IPS-15b (cell line): ENCODE results near the gene PCDHGA5.
"Not testable (repeated sequence)": the region's sequence is repeated elsewhere in the genome, so short reads cannot be mapped to it uniquely, and the experiment has no call there.

ENCODE experiments used
- H3K27me3 ChIP-seq: one replicate; pipeline ENCODE4 v1.6.1; 2013; ENCODE audit warnings: low read length; ENCODE audit not compliant: control insufficient read depth, insufficient read depth
- H3K36me3 ChIP-seq: one replicate; pipeline ENCODE4 v1.6.1; 2013; ENCODE audit warnings: low read length; ENCODE audit not compliant: control insufficient read depth, insufficient read depth
- H3K4me1 ChIP-seq: one replicate; pipeline ENCODE4 v1.6.1; 2013; ENCODE audit warnings: mild to moderate bottlenecking, low read length; ENCODE audit not compliant: control insufficient read depth, insufficient read depth
- H3K4me3 ChIP-seq: one replicate; pipeline ENCODE4 v1.5.1; 2013; ENCODE audit warnings: low read depth, low read length
- H3K9ac ChIP-seq: one replicate; pipeline ENCODE4 v1.6.1; 2013; ENCODE audit warnings: low read depth, mild to moderate bottlenecking, low read length
- H3K9me3 ChIP-seq: one replicate; pipeline ENCODE4 v1.6.1; 2013; ENCODE audit warnings: mild to moderate bottlenecking, low read length; ENCODE audit not compliant: control insufficient read depth, insufficient read depth

PCDHGA5 gene

DNA sequence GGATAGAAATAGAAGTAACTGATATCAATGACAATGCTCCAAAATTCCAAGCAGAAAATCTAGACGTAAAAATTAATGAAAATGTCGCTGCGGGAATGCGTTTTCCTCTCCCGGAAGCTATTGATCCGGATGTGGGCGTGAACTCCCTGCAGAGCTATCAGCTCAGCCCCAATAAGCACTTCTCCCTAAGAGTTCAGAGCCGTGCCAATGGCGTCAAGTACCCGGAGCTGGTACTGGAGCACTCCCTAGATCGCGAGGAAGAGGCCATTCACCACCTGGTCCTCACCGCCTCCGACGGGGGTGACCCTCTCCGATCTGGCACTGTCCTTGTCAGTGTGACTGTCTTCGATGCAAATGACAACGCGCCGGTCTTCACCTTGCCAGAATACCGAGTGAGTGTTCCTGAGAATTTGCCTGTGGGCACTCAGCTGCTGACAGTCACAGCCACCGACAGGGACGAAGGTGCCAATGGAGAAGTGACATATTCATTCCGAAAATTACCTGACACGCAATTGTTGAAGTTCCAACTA is 49.6 kb downstream of the PCDHGA5 start:
- Histone ChIP-seq H3K4me1 (no peaks in the 10 kb centered on the region), H3K36me3 (no peaks in the 10 kb centered on the region), H3K9me3 (no peaks in the 10 kb centered on the region), H3K27me3 (peaks cover 17% of the 10 kb centered on the region), H3K9ac (peak overlapping the region; percentile 28), H3K4me3 (peak overlapping the region; percentile 59)

GRCh38 chr5:141414548-141415274 is 50.7 kb downstream of the PCDHGA5 start:
- not testable (repeated sequence) for H3K4me3 ChIP-seq, H3K36me3 ChIP-seq, H3K9me3 ChIP-seq, H3K4me1 ChIP-seq, H3K9ac ChIP-seq
- H3K27me3 ChIP-seq: peaks cover 14% of the 10 kb centered on the region

DNA sequence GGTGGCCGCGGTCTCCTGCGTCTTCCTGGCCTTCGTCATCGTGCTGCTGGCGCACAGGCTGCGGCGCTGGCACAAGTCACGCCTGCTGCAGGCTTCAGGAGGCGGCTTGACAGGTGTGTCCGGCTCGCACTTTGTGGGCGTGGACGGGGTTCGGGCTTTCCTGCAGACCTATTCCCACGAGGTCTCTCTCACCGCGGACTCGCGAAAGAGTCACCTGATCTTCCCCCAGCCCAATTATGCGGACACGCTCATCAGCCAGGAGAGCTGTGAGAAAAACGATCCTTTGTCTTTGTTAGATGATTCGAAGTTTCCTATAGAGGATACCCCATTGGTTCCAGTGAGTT is 51.3 kb downstream of the PCDHGA5 start:
- H3K36me3 ChIP-seq, H3K9me3 ChIP-seq, H3K4me1 ChIP-seq, H3K9ac ChIP-seq, H3K4me3 ChIP-seq: not testable (repeated sequence)
- peaks cover 17% of the 10 kb centered on the region for H3K27me3 ChIP-seq
